A673 (cell line): ENCODE results near the gene NAT14. TPM values are rescaled to one million over a fixed set of nuclear protein-coding genes. Genes with fewer than 3 reads are reported as not detected.
A peak's percentile ranks its signal among the peaks of the same experiment; 100 is the strongest.

Source experiments
- BruUV-seq: library from RNA; stranded (reverse); fragments of 400-500 nt; replicated peaks from 2 replicates; lab custom pipeline; 2021; lab: Mats Ljungman, UMichigan
- CTCF ChIA-PET: fragments of 300-600 bp; sonication (Branson Sonifier 250); formaldehyde crosslinking; loops from one replicate; lab custom pipeline; 2022; ENCODE audit warnings: antibody characterized with exemption; lab: Charles Lee
- POLR2A ChIA-PET: fragments of 300-600 bp; sonication (Branson Sonifier 250); formaldehyde crosslinking; loops from one replicate; lab custom pipeline; 2022; ENCODE audit warnings: antibody characterized with exemption; ENCODE audit not compliant: low non-redundant PET; lab: Charles Lee
- DNase-seq: peaks from one replicate; pipeline ENCODE4 v3.0.0-alpha.2; 2015; ENCODE audit warnings: low spot score
- H3K27ac ChIP-seq: fragments of 200-600 bp; sonication (generic); 2 replicates; pipeline ENCODE4 v1.5.1; 2016; ENCODE audit warnings: mixed run types, low read depth, mild to moderate bottlenecking, mixed read lengths, antibody characterized with exemption, low read length; ENCODE audit not compliant: poor library complexity, severe bottlenecking
- H3K27me3 ChIP-seq: fragments of 200-600 bp; sonication (generic); replicated peaks from 2 replicates; pipeline ENCODE4 v1.6.1; 2017; ENCODE audit warnings: mixed run types, low read depth, mild to moderate bottlenecking, mixed read lengths, antibody characterized with exemption, low read length; ENCODE audit not compliant: insufficient read depth, poor library complexity
- H3K36me3 ChIP-seq: fragments of 200-600 bp; sonication (generic); 2 replicates; pipeline ENCODE4 v1.6.1; 2016; ENCODE audit warnings: mixed run types, mild to moderate bottlenecking, mixed read lengths, antibody characterized with exemption, low read length; ENCODE audit not compliant: insufficient read depth, poor library complexity, severe bottlenecking
- H3K4me1 ChIP-seq: fragments of 200-600 bp; sonication (generic); 2 replicates; pipeline ENCODE4 v1.6.1; 2017; ENCODE audit warnings: mixed run types, mild to moderate bottlenecking, mixed read lengths, antibody characterized with exemption, low read length; ENCODE audit not compliant: insufficient read depth, poor library complexity, severe bottlenecking
- H3K4me3 ChIP-seq: fragments of 200-600 bp; sonication (generic); 2 replicates; pipeline ENCODE4 v1.5.1; 2016; ENCODE audit warnings: low read depth, mixed run types, mild to moderate bottlenecking, mixed read lengths, low read length; ENCODE audit not compliant: poor library complexity, severe bottlenecking
- H3K9me3 ChIP-seq: fragments of 200-600 bp; sonication (generic); 2 replicates; pipeline ENCODE4 v1.6.1; 2016; ENCODE audit warnings: mixed run types, low read depth, mild to moderate bottlenecking, mixed read lengths, antibody characterized with exemption, low read length; ENCODE audit not compliant: poor library complexity, severe bottlenecking
- EZH2 ChIP-seq: fragments of 200-600 bp; sonication (generic); IDR thresholded peaks from 2 replicates; pipeline ENCODE4 v1.6.1; 2017; ENCODE audit warnings: borderline replicate concordance, low read depth, mild to moderate bottlenecking, mixed read lengths, antibody characterized with exemption, low read length; ENCODE audit not compliant: poor library complexity, severe bottlenecking
- intact Hi-C: fragments of 100-400 bp; cut with micrococcal nuclease; formaldehyde crosslinking; loops from one replicate; pipeline ENCODE4 v1.10.0; 2022; ENCODE audit not compliant: unreplicated experiment
- total RNA-seq: library from RNA; stranded (reverse); gene quantifications from 2 replicates; pipeline ENCODE4 v1.2.3, GENCODE V29; 2021
- TF ChIP-seq, protein P1 (sequence below): fragments of 300-800, 200-600 bp; sonication (generic); conservative IDR thresholded peaks from 2 replicates; pipeline ENCODE4 v1.5.1; 2017; ENCODE audit warnings: low read depth, mild to moderate bottlenecking, antibody characterized with exemption, low read length, moderate library complexity, mixed read lengths

Gene NAT14
- total RNA-seq, 1 experiment from 2014 or later: 55.1 TPM

DNA sequence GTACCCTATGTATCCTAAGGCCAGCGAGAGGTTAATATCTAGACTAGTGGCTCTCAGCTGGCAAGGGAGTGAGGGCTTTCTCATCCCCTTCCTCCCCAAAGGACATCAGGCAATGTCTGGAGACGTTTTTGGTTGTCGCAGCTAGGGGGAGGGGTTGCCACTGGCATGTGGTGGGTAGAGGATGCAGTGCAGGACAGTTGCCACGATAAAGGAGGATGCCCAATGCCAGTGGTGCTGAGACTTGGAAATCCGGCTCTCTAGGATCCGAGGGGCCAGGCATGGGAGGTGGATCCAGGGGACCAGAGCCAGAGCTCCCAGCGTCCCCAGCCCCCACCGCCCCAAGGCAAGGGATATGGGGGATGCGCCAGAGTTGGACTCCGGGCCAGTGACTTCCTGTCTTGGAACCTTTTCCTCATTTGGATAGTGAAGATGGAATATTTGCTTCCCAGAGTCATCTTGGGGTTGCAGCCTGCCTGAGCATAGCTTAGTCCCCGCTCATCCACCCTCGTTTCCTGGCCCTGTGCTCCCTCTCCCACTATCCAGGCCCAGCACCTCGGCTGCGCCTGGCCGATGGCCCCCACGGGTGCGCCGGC, 8.2 kb downstream of the NAT14 start:
- Histone ChIP-seq H3K36me3 (no peaks in the 10 kb centered on the region), H3K4me1 (peaks cover 6% of the 10 kb centered on the region), H3K4me3 (no peak overlapping the region), H3K9me3 (no peaks in the 10 kb centered on the region), H3K27me3 (no peaks in the 10 kb centered on the region), H3K27ac (no peak overlapping the region)
- BruUV-seq: no TSS peak
- intact Hi-C loops: no loop called here
- CTCF ChIA-PET: no interaction called here
- no peak for DNase-seq
- POLR2A ChIA-PET: no interaction called here
- TF ChIP-seq, protein P1, sequence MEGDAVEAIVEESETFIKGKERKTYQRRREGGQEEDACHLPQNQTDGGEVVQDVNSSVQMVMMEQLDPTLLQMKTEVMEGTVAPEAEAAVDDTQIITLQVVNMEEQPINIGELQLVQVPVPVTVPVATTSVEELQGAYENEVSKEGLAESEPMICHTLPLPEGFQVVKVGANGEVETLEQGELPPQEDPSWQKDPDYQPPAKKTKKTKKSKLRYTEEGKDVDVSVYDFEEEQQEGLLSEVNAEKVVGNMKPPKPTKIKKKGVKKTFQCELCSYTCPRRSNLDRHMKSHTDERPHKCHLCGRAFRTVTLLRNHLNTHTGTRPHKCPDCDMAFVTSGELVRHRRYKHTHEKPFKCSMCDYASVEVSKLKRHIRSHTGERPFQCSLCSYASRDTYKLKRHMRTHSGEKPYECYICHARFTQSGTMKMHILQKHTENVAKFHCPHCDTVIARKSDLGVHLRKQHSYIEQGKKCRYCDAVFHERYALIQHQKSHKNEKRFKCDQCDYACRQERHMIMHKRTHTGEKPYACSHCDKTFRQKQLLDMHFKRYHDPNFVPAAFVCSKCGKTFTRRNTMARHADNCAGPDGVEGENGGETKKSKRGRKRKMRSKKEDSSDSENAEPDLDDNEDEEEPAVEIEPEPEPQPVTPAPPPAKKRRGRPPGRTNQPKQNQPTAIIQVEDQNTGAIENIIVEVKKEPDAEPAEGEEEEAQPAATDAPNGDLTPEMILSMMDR: no peak
- TF ChIP-seq EZH2: no peak

DNA sequence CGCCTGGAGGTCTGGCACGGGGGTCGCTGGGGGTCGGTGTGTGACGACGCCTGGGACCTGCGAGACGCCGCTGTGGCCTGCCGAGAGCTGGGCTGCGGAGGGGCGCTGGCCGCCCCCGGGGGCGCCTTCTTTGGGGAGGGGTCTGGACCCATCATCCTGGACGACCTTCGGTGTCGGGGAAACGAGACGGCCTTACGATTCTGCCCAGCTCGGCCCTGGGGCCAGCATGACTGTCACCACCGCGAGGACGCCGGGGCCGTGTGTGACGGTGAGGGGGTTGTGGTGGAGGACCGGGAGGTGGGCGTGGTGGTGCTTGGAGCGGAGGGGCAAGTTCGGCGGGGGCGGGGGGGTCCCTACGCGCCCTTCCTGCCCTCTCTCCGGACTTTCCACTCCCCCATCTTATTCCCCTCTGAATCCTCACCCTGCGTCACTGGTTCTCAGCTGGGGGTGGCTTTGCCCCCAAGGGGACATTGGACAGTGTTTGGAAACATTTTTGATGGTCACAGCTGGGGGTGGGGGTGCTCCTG, 8.7 kb downstream of the NAT14 start:
- no TSS peak for BruUV-seq
- DNase-seq: no peak
- ChIA-PET POLR2A (no interaction called here), CTCF (interaction anchor here (0.6 kb wide), 1 partner anchor 1066 kb away, joined by 5 read pairs; no protein-coding TSS in a partner anchor)
- Histone ChIP-seq H3K4me1 (peaks cover 4% of the 10 kb centered on the region), H3K27ac (no peak overlapping the region), H3K4me3 (no peak overlapping the region), H3K9me3 (no peaks in the 10 kb centered on the region), H3K27me3 (no peaks in the 10 kb centered on the region), H3K36me3 (no peaks in the 10 kb centered on the region)
- TF ChIP-seq EZH2: no peak
- TF ChIP-seq, protein P1: no peak
- intact Hi-C loops: no loop called here

DNA sequence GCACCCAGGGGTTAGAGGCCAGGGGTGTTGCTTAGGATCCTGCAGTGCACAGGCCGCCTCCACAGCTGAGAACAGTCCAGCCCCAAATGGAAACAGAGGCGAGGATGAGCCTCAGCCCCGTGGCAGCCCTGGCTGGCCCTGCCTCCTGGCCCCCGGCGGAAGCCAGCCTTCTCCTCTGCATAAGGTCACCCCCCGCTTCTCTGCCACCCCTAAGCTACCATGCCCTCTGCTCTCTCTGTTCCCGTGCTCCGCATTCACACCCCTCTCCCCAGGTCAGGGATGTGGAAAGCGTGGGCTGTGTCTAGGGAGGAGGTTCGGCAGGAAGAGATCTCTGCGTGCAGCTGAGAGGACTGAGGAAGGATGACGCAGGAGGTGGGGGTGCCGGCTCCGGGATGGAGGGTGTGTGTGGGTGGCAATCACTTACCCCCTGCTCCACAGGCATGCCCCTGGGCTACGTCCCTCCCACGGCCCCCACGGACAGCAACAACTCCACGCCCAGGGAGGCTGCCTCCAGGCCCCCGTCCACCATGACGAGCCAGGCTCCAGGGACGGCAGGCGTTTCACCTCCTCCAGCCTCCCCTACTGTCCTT, 9.3 kb downstream of the NAT14 start:
- intact Hi-C loops: no loop called here
- DNase-seq: no peak
- H3K4me1 ChIP-seq: peaks cover 4% of the 10 kb centered on the region
- no peaks in the 10 kb centered on the region for H3K27me3 ChIP-seq
- no peaks in the 10 kb centered on the region for H3K9me3 ChIP-seq
- no TSS peak for BruUV-seq
- no peak overlapping the region for H3K4me3 ChIP-seq
- ChIA-PET POLR2A (interaction anchor here (0.5 kb wide), 1 partner anchor 17 kb away, joined by 3 read pairs; no protein-coding TSS in a partner anchor), CTCF (interaction anchor here (0.6 to 0.8 kb wide), 2 partner anchors 10 to 1067 kb away, joined by 3 to 5 read pairs; no protein-coding TSS in a partner anchor)
- H3K36me3 ChIP-seq: no peaks in the 10 kb centered on the region
- no peak for TF ChIP-seq EZH2
- TF ChIP-seq, protein P1: no peak
- H3K27ac ChIP-seq: peak overlapping the region; percentile 13
